ENCODE data around the gene TMED8. TPM values are rescaled to one million over a fixed set of nuclear protein-coding genes. Genes with fewer than 3 reads are reported as not detected.

Gene TMED8
- total and polyA plus RNA-seq, 2 of the 13 experiments (the other 11 are each of a cell fraction or from before 2014, with no cell fraction given): 6.0 to 11.7 TPM

GRCh38 chr14:77423423-77423822 lies 46.5 kb upstream of the TMED8 start, which contains the start of gene NOXRED1:
Gene NOXRED1 (minus strand): TSS chr14:77423523. CDS start chr14:77422889, 634 bp downstream.
- H3K4me3 ChIP-seq (replicated peaks in 1 of 3; ENCODE audit: insufficient read depth in 1 of 3, low read depth in 2 of 3, low read length in 3 of 3): no peak within 1 kb of the TSS
- no peaks in the 10 kb centered on the region for H3K4me1 ChIP-seq (ENCODE audit: insufficient read depth, low read length)
- H3K36me3 ChIP-seq (replicated peaks in 1 of 2; ENCODE audit: control insufficient read depth in 1 of 2, insufficient read depth in 2 of 2, low read length in 2 of 2): peaks cover 4 to 40% of the 10 kb centered on the region in 2 experiments
- no peaks in the 10 kb centered on the region for H3K79me2 ChIP-seq (ENCODE audit: insufficient read depth, low read length)
- H4K20me1 ChIP-seq (ENCODE audit: insufficient read depth, low read length): no peaks in the 10 kb centered on the region
- ChIA-PET POLR2A (no interaction called here), CTCF (ENCODE audit: low intra/inter-chr PET ratio, low total read pairs) (no interaction called here)
- intact Hi-C loops (cut with micrococcal nuclease; ENCODE audit: unreplicated experiment): no loop called here
- ATAC-seq: no peak
- no peak within 1 kb of the TSS for H3K9ac ChIP-seq (ENCODE audit: insufficient read depth, low read depth, low read length)
- no TSS peak for BruUV-seq (replicated peaks)
- WGBS (ENCODE audit: low lambda C conversion rate): 100% methylated on average over 1 of the region's 1 CpG
- no peak for FAIRE-seq
- TF ChIP-seq ZBTB7B (CRISPR knock-in tag; IDR thresholded peaks at IDR 0.05) (no peak), ZNF383 (CRISPR knock-in tag; IDR thresholded peaks at IDR 0.05; ENCODE audit: borderline replicate concordance) (no peak), SKI (IDR thresholded peaks at IDR 0.05; ENCODE audit: partially characterized antibody) (no peak), ZFP82 (CRISPR knock-in tag; IDR thresholded peaks at IDR 0.05; ENCODE audit: borderline replicate concordance) (no peak)
- no peak within 1 kb of the TSS for H3K27ac ChIP-seq (ENCODE audit: extremely low read length, insufficient read depth, low read length)
- DNase-seq (ENCODE audit: low spot score): no peak
- in situ Hi-C loops (cut with HindIII; ENCODE audit: extremely low pct_ligation_motif_present, low pct_unique_long_range_greater_than_20kb): no loop called here
- peaks cover 14% of the 10 kb centered on the region for H3K9me3 ChIP-seq (ENCODE audit: low read length)
- no peak within 1 kb of the TSS for H3K4me2 ChIP-seq (ENCODE audit: low read depth, low read length)
- no peak within 1 kb of the TSS for H2AFZ ChIP-seq (ENCODE audit: low read length)
- no peaks in the 10 kb centered on the region for H3K27me3 ChIP-seq (ENCODE audit: control insufficient read depth in 1 of 2, insufficient read depth in 2 of 2, low read length in 2 of 2)

GRCh38 chr14:77421201-77421600 lies 44.3 kb upstream of the TMED8 start:
- TF ChIP-seq TBP (CRISPR knock-in tag; IDR thresholded peaks at IDR 0.05): no peak
- Histone ChIP-seq H3K4me2 (ENCODE audit: low read depth, low read length) (no peak overlapping the region), H2AFZ (ENCODE audit: low read length) (no peak overlapping the region), H3K79me2 (ENCODE audit: insufficient read depth, low read length) (no peaks in the 10 kb centered on the region), H4K20me1 (ENCODE audit: insufficient read depth, low read length) (no peaks in the 10 kb centered on the region), H3K4me1 (ENCODE audit: insufficient read depth, low read length) (no peaks in the 10 kb centered on the region), H3K4me3 (replicated peaks in 1 of 3; ENCODE audit: insufficient read depth in 1 of 3, low read depth in 2 of 3, low read length in 3 of 3) (no peak overlapping the region), H3K27ac (ENCODE audit: extremely low read length, insufficient read depth, low read length) (no peak overlapping the region), H3K36me3 (replicated peaks in 1 of 2; ENCODE audit: control insufficient read depth in 1 of 2, insufficient read depth in 2 of 2, low read length in 2 of 2) (peaks cover 2 to 19% of the 10 kb centered on the region in 2 experiments; a peak in 3 of 5 replicates), H3K27me3 (ENCODE audit: control insufficient read depth in 1 of 2, insufficient read depth in 2 of 2, low read length in 2 of 2) (no peaks in the 10 kb centered on the region), H3K9ac (ENCODE audit: insufficient read depth, low read depth, low read length) (no peak overlapping the region), H3K9me3 (ENCODE audit: low read length) (peaks cover 14% of the 10 kb centered on the region)
- no peak for ATAC-seq
- ChIA-PET CTCF (ENCODE audit: low intra/inter-chr PET ratio, low total read pairs) (no interaction called here), POLR2A (no interaction called here)
- no peak for DNase-seq (ENCODE audit: low spot score)
- FAIRE-seq: no peak
- WGBS (ENCODE audit: low lambda C conversion rate): 48% methylated on average over 2 of the region's 2 CpGs
- in situ Hi-C loops (cut with HindIII; ENCODE audit: extremely low pct_ligation_motif_present, low pct_unique_long_range_greater_than_20kb): no loop called here
- BruUV-seq (replicated peaks): no TSS peak
- intact Hi-C loops (cut with micrococcal nuclease; ENCODE audit: unreplicated experiment): no loop called here
